Measurements from ENCODE around the gene XKR7.
A peak's percentile ranks its signal among the peaks of the same experiment; 100 is the strongest.

Gene XKR7

GRCh38 chr20:31930779-31931178, 37.2 kb upstream of the XKR7 start:
- Mint-ChIP-seq H3K4me3 (no peak overlapping the region), H3K4me1 (ENCODE audit: low read depth) (no peaks in the 10 kb centered on the region), H3K27ac (no peak overlapping the region), H3K27me3 (ENCODE audit: low read depth) (peaks cover 10% of the 10 kb centered on the region), H3K9me3 (no peaks in the 10 kb centered on the region), H3K36me3 (ENCODE audit: low read depth) (no peaks in the 10 kb centered on the region)

- no peak overlapping the region for H3K27ac Mint-ChIP-seq
- H3K9me3 Mint-ChIP-seq: no peaks in the 10 kb centered on the region
- peaks cover 10% of the 10 kb centered on the region for H3K27me3 Mint-ChIP-seq (ENCODE audit: low read depth)
- H3K4me1 Mint-ChIP-seq (ENCODE audit: low read depth): no peaks in the 10 kb centered on the region
- no peak overlapping the region for H3K4me3 Mint-ChIP-seq
- H3K36me3 Mint-ChIP-seq (ENCODE audit: low read depth): no peaks in the 10 kb centered on the region
Measured at GRCh38 chr20:31933698-31934097, 34.3 kb upstream of the XKR7 start.

DNA sequence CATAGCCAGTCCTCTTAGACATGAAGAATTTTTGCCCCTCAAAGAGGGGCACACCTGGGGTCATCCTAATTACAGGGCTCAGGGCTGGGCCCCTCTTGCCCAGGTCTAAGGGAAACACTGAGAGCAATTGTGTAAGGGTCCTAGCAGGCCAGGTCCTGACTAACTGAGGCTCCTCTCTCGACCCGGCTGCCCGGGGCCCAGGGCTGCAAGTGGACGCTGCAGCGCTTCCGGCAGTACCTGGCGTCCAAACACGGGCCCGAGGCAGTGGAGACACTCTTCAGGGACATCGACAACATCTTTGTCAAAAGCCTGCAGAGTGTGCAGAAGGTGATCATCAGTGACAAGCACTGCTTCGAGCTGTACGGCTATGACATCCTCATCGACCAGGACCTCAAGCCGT, 33.5 kb upstream of the XKR7 start:
- Mint-ChIP-seq H3K9me3 (no peaks in the 10 kb centered on the region), H3K4me1 (ENCODE audit: low read depth) (no peaks in the 10 kb centered on the region), H3K36me3 (ENCODE audit: low read depth) (no peaks in the 10 kb centered on the region), H3K27me3 (ENCODE audit: low read depth) (peaks cover 10% of the 10 kb centered on the region), H3K27ac (no peak overlapping the region), H3K4me3 (no peak overlapping the region)

GRCh38 chr20:31934968-31935764, 32.8 kb upstream of the XKR7 start:
- H3K27ac Mint-ChIP-seq: no peak overlapping the region
- H3K36me3 Mint-ChIP-seq (ENCODE audit: low read depth): no peaks in the 10 kb centered on the region
- H3K9me3 Mint-ChIP-seq: no peaks in the 10 kb centered on the region
- H3K4me3 Mint-ChIP-seq: no peak overlapping the region
- peaks cover 10% of the 10 kb centered on the region for H3K27me3 Mint-ChIP-seq (ENCODE audit: low read depth)
- no peaks in the 10 kb centered on the region for H3K4me1 Mint-ChIP-seq (ENCODE audit: low read depth)

DNA sequence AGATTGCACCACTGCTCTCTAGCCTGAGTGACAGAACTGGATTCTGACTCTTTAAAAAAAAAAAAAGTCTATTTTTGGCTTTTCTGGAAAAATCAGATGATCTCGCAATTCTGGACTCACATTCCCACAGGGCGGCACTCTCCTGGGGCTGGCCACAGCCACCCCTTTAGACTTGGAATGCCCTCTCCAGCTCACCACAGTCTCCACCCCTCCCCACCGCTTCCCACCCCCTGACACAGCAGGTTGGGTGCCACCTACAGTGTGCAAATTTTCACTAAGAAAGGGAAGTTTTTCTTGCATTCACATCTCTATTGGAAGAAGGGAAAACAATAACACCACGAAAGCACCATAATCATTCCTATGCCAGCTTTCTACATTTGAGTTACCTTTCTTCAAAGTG, 31.5 kb upstream of the XKR7 start:
- Mint-ChIP-seq H3K4me1 (ENCODE audit: low read depth) (no peaks in the 10 kb centered on the region), H3K9me3 (no peaks in the 10 kb centered on the region), H3K27ac (no peak overlapping the region), H3K27me3 (ENCODE audit: low read depth) (peaks cover 2% of the 10 kb centered on the region), H3K36me3 (ENCODE audit: low read depth) (no peaks in the 10 kb centered on the region), H3K4me3 (no peak overlapping the region)

GRCh38 chr20:31937820-31938219, 30.1 kb upstream of the XKR7 start:
- H3K4me1 Mint-ChIP-seq (ENCODE audit: low read depth): no peaks in the 10 kb centered on the region
- no peaks in the 10 kb centered on the region for H3K9me3 Mint-ChIP-seq
- no peak overlapping the region for H3K4me3 Mint-ChIP-seq
- no peak overlapping the region for H3K27ac Mint-ChIP-seq
- no peaks in the 10 kb centered on the region for H3K27me3 Mint-ChIP-seq (ENCODE audit: low read depth)
- no peaks in the 10 kb centered on the region for H3K36me3 Mint-ChIP-seq (ENCODE audit: low read depth)

DNA sequence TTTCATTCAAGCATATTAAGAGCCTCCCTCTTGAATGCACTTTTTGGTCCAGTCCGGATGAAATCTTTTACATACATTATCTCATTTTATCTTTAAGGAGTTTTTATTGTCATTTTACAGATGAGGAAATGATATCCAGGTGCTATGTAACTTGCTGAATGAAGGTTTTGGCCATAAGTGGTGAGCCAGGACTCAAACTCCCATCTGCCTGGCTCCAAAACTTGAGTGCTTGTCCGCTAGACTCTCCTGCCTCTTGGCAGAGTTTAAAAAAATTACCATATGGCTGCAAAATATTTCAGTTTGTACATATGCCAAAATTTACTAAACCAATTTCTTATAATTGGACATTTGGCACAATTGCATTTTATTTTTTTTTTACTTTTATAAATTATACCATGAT, 28.3 kb upstream of the XKR7 start:
- H3K4me3 Mint-ChIP-seq: no peak overlapping the region
- no peaks in the 10 kb centered on the region for H3K4me1 Mint-ChIP-seq (ENCODE audit: low read depth)
- H3K9me3 Mint-ChIP-seq: no peaks in the 10 kb centered on the region
- no peaks in the 10 kb centered on the region for H3K27me3 Mint-ChIP-seq (ENCODE audit: low read depth)
- H3K36me3 Mint-ChIP-seq (ENCODE audit: low read depth): no peaks in the 10 kb centered on the region
- H3K27ac Mint-ChIP-seq: no peak overlapping the region

DNA sequence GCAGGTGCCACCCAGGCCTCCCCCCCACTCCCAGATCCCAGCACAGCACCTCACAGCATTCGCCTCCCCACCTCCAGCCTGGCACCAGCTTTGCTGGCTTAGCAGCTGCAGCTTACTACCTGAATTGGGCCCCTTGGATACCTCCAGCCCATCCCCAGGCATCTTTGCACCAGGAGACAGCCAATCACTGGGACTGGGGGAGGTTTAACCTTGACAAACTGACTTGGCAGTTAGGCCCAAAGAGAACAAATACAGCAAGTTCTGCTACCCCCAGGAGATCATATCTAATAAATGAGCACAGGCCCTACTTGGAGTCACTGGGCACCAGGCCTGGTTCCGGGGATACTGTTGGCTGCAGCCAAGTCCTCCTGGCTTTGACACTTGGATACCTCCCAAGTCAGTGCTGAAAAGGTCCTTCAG, 24.9 kb upstream of the XKR7 start:
- Mint-ChIP-seq H3K9me3 (no peaks in the 10 kb centered on the region), H3K36me3 (ENCODE audit: low read depth) (peaks cover 8% of the 10 kb centered on the region), H3K27me3 (ENCODE audit: low read depth) (no peaks in the 10 kb centered on the region), H3K27ac (no peak overlapping the region), H3K4me1 (ENCODE audit: low read depth) (no peaks in the 10 kb centered on the region), H3K4me3 (no peak overlapping the region)

- H3K4me3 Mint-ChIP-seq: no peak overlapping the region
- peaks cover 8% of the 10 kb centered on the region for H3K4me1 Mint-ChIP-seq (ENCODE audit: low read depth)
- no peaks in the 10 kb centered on the region for H3K27me3 Mint-ChIP-seq (ENCODE audit: low read depth)
- no peaks in the 10 kb centered on the region for H3K9me3 Mint-ChIP-seq
- H3K36me3 Mint-ChIP-seq (ENCODE audit: low read depth): peaks cover 25% of the 10 kb centered on the region
- H3K27ac Mint-ChIP-seq: no peak overlapping the region
Measured at GRCh38 chr20:31945319-31945718, 22.6 kb upstream of the XKR7 start.

DNA sequence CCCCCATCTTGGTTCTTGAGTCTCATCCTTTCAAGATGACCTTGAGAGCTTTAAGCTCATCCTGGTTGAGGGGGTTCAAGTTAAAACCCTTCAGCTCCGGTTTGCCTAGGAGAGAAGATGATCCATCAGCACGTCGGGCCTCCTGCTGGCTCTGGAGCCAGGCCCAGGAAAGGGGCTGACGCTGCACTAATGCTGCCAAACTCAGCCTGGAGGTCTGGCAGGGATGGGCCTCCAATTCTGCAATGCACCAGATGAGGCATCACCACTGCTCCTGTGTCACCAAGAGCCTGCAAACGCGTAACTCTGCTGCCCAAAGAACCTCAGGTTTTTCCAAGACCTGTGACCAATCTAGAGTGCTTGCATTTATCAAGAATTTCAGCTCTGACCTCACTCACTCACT, 22.2 kb upstream of the XKR7 start:
- H3K27me3 Mint-ChIP-seq (ENCODE audit: low read depth): no peaks in the 10 kb centered on the region
- H3K4me3 Mint-ChIP-seq: no peak overlapping the region
- no peaks in the 10 kb centered on the region for H3K9me3 Mint-ChIP-seq
- H3K4me1 Mint-ChIP-seq (ENCODE audit: low read depth): peaks cover 11% of the 10 kb centered on the region
- H3K27ac Mint-ChIP-seq: no peak overlapping the region
- peaks cover 25% of the 10 kb centered on the region for H3K36me3 Mint-ChIP-seq (ENCODE audit: low read depth)

GRCh38 chr20:31948008-31948407, 19.9 kb upstream of the XKR7 start:
- Mint-ChIP-seq H3K36me3 (ENCODE audit: low read depth) (peaks cover 33% of the 10 kb centered on the region), H3K9me3 (no peaks in the 10 kb centered on the region), H3K4me1 (ENCODE audit: low read depth) (peaks cover 21% of the 10 kb centered on the region), H3K4me3 (no peak overlapping the region), H3K27ac (no peak overlapping the region), H3K27me3 (ENCODE audit: low read depth) (no peaks in the 10 kb centered on the region)

DNA sequence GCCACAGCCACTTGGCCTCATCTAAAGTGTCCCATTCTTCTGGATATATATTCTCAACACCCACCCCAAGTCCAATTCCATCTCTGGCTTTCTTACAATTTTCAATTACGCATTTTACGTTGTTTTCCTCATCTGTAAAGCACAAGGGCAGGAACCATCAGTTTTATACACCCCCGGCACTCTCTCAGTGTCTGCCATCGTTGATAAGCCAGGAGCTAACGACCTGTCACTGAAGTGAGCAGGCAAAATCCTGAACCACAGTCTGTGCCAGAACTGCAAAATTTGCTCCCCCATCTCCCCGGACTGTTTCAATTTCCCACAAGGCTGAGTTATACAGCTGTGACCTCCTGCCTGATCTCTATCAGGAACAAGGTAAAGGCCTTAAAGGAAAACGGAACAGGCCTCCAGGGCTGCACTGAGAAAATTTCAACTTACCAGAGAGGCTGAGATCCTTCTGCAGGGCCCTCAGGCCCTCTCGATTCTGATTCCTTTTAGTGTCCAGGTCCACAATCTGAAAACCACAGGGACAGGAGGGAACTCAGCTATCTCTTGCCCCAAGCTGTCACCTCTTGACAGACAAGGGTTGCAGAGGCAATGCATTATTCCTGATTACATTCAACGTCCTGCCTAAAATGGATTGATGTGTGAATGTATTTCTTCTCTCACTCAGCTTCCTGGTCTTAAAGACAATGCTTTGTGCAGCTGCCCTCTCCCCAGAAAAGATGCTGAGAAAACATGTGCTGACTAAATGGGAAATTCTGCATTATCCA, 17.9 kb upstream of the XKR7 start:
- Mint-ChIP-seq H3K4me3 (peak overlapping the region; percentile 98), H3K9me3 (no peaks in the 10 kb centered on the region), H3K36me3 (ENCODE audit: low read depth) (peaks cover 33% of the 10 kb centered on the region), H3K4me1 (ENCODE audit: low read depth) (peaks cover 21% of the 10 kb centered on the region), H3K27ac (no peak overlapping the region), H3K27me3 (ENCODE audit: low read depth) (no peaks in the 10 kb centered on the region)

DNA sequence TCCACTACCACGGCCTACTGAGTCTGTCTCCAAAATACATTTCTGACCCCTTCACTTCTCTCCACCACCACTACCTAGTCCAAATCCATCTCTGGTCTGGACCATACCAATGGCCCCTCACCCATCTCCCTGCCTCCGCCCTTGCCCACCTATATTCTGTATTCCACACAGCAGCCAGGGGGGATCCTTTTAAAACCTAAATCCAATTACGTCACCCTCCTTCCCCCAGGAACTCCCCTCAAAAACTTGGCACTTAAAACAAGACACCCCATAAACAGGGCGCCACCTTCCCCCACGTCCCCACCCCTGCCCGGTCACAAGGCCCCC, 16.8 kb upstream of the XKR7 start:
- peak overlapping the region; percentile 95 for H3K27ac Mint-ChIP-seq
- H3K4me1 Mint-ChIP-seq (ENCODE audit: low read depth): peaks cover 21% of the 10 kb centered on the region
- H3K9me3 Mint-ChIP-seq: no peaks in the 10 kb centered on the region
- peaks cover 4% of the 10 kb centered on the region for H3K27me3 Mint-ChIP-seq (ENCODE audit: low read depth)
- H3K36me3 Mint-ChIP-seq (ENCODE audit: low read depth): peaks cover 31% of the 10 kb centered on the region
- H3K4me3 Mint-ChIP-seq: peak overlapping the region; percentile 98

DNA sequence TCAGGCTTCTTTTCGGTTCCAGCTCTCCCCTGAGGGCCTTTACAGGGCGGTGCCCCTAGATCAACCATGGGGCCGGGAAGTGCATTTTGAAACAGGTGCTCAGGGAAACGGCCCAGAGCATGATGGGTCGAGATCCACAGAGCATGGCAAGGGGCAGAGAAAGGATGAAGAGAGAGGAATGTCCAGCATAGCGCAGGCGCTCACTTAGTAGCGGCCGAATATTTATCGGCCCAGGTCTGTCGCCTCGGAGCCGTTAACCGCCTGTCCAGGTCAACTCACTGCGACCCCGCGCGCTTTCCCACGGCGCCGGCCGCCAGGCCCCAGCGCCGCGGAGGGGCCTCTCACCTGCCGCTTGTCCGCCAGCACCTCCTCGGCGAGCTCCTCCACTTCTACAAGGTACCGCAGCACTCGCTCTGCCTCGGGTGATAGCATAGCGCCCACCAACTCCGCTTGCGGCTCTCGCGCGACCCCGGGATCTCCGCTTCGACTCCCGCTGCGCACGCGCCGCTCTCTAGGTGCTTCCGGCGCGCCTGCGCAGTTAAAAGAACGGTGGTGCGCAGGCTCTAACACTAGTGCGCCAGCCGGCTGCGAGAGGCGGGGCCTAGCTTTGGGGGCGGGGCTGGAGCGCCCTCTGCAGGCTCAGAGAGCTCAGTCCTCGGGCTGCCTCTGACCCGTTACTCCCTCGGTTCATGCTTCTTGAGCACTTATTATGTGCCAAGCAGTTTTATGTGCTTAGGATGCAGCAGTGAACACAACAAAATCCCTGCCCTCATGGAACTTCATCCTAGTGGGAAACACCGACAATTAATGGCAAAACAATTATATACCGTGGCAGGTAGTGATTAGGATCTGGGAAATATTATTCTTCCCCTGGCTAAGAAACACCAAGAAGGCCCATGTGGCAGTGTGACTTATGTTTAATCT, 16.2 kb upstream of the XKR7 start, which contains the start of gene PDRG1:
Gene PDRG1 (minus strand): TSS at position 517 of the 924 bp plus-strand sequence. CDS start 85 bp downstream, at position 432.
- H3K27ac Mint-ChIP-seq: peak within 1 kb of the TSS; percentile 95

More for the DNA sequence above, 16.2 kb upstream of the XKR7 start, which contains the start of gene PDRG1:
- peak within 1 kb of the TSS; percentile 98 for H3K4me3 Mint-ChIP-seq
- peaks cover 21% of the 10 kb centered on the region for H3K4me1 Mint-ChIP-seq (ENCODE audit: low read depth)
- H3K27me3 Mint-ChIP-seq (ENCODE audit: low read depth): peaks cover 7% of the 10 kb centered on the region
- H3K36me3 Mint-ChIP-seq (ENCODE audit: low read depth): peaks cover 28% of the 10 kb centered on the region
- no peaks in the 10 kb centered on the region for H3K9me3 Mint-ChIP-seq
